HG02763 (cell line): ENCODE results near the gene FXYD7.
A peak's percentile ranks its signal among the peaks of the same experiment; 100 is the strongest.
"Not testable (repeated sequence)": the region's sequence is repeated elsewhere in the genome, so short reads cannot be mapped to it uniquely, and the experiment has no call there.

Experiments
- ATAC-seq: cut with Tn5 transposase; IDR thresholded peaks from one replicate; pipeline ENCODE4 v1.9.1; 2021; ENCODE audit warnings: mild to moderate bottlenecking, moderate library complexity; ENCODE audit not compliant: unreplicated experiment

FXYD7 gene

GRCh38 chr19:35142606-35143230, 337 bp upstream of the FXYD7 start:
- ATAC-seq: no peak

- no peak for ATAC-seq
Measured at GRCh38 chr19:35143818-35144217, 763 bp downstream of the FXYD7 start.

- ATAC-seq: no peak
Measured at GRCh38 chr19:35144259-35144599, 1.2 kb downstream of the FXYD7 start.

- ATAC-seq: no peak
Measured at GRCh38 chr19:35144600-35145436, 1.8 kb downstream of the FXYD7 start.

- no peak for ATAC-seq
Measured at GRCh38 chr19:35146746-35147459, 3.8 kb downstream of the FXYD7 start.

- no peak for ATAC-seq
Measured at GRCh38 chr19:35149463-35149862, 6.4 kb downstream of the FXYD7 start.

- no peak for ATAC-seq
Measured at GRCh38 chr19:35150445-35150844, 7.4 kb downstream of the FXYD7 start.

- ATAC-seq: no peak
Measured at GRCh38 chr19:35151273-35152065, 8.4 kb downstream of the FXYD7 start.

GRCh38 chr19:35153129-35153522, 10.1 kb downstream of the FXYD7 start:
- not testable (repeated sequence) for ATAC-seq

GRCh38 chr19:35153701-35154524, 10.9 kb downstream of the FXYD7 start:
- no peak for ATAC-seq

GRCh38 chr19:35154525-35155406, 11.7 kb downstream of the FXYD7 start, which contains the start of gene FXYD5:
Gene FXYD5, plus strand, starts transcription at chr19:35154735. Its CDS starts 816 bp downstream, at chr19:35155551.
- ATAC-seq: peak; percentile 37

- peak; percentile 29 for ATAC-seq
Measured at GRCh38 chr19:35155441-35155840, 12.4 kb downstream of the FXYD7 start.

GRCh38 chr19:35155981-35156672, 13.1 kb downstream of the FXYD7 start:
- no peak for ATAC-seq

- ATAC-seq: no peak
Measured at GRCh38 chr19:35156673-35157014, 13.6 kb downstream of the FXYD7 start.

GRCh38 chr19:35157431-35157830, 14.4 kb downstream of the FXYD7 start:
- ATAC-seq: no peak

- no peak for ATAC-seq
Measured at GRCh38 chr19:35159606-35160005, 16.6 kb downstream of the FXYD7 start.

- ATAC-seq: no peak
Measured at GRCh38 chr19:35160629-35161433, 17.8 kb downstream of the FXYD7 start.

- no peak for ATAC-seq
Measured at GRCh38 chr19:35161434-35161743, 18.3 kb downstream of the FXYD7 start.
